Endodermal cell (in vitro differentiated cells): ENCODE data around the gene EPHB1. TPM values are rescaled to one million over a fixed set of nuclear protein-coding genes. Genes with fewer than 3 reads are reported as not detected.

Experiments
- DNase-seq: peaks from one replicate; pipeline ENCODE4 v3.0.0-alpha.2; 2017
- H3K27ac ChIP-seq: 2 replicates; pipeline ENCODE4 v1.5.1; 2013; ENCODE audit warnings: mild to moderate bottlenecking, low read depth, low read length, moderate library complexity
- H3K27me3 ChIP-seq: 2 replicates; pipeline ENCODE4 v1.6.1; 2013; ENCODE audit warnings: mild to moderate bottlenecking, low read length, moderate library complexity; ENCODE audit not compliant: insufficient read depth, control insufficient read depth, poor library complexity, severe bottlenecking
- H3K36me3 ChIP-seq: 2 replicates; pipeline ENCODE4 v1.7.0; 2013; ENCODE audit warnings: mild to moderate bottlenecking, low read length, moderate library complexity; ENCODE audit not compliant: control insufficient read depth, insufficient read depth
- H3K4me1 ChIP-seq: one replicate; pipeline ENCODE4 v1.7.0; 2013; ENCODE audit warnings: low read length; ENCODE audit not compliant: control insufficient read depth, insufficient read depth
- H3K4me3 ChIP-seq: 2 replicates; pipeline ENCODE4 v1.5.1; 2013; ENCODE audit warnings: mild to moderate bottlenecking, low read length, moderate library complexity
- H3K9ac ChIP-seq: 2 replicates; pipeline ENCODE4 v1.6.1; 2013; ENCODE audit warnings: mild to moderate bottlenecking, low read length, moderate library complexity; ENCODE audit not compliant: poor library complexity, severe bottlenecking; ENCODE audit errors: extremely low read depth
- H3K9me3 ChIP-seq: 2 replicates; pipeline ENCODE4 v1.6.1; 2013; ENCODE audit warnings: mild to moderate bottlenecking, low read length, moderate library complexity; ENCODE audit not compliant: control insufficient read depth
- H3K27ac Mint-ChIP-seq: 2 replicates; pipeline ENCODE4 v1.8.0; 2020; ENCODE audit warnings: mixed read lengths
- H3K27me3 Mint-ChIP-seq: 2 replicates; pipeline ENCODE4 v1.8.0; 2021; ENCODE audit warnings: mild to moderate bottlenecking, mixed read lengths; ENCODE audit not compliant: insufficient read depth
- H3K36me3 Mint-ChIP-seq: 2 replicates; pipeline ENCODE4 v1.8.0; 2020; ENCODE audit warnings: low read depth, mixed read lengths
- H3K4me1 Mint-ChIP-seq: 2 replicates; pipeline ENCODE4 v1.8.0; 2020; ENCODE audit warnings: mixed read lengths
- H3K4me3 Mint-ChIP-seq: 2 replicates; pipeline ENCODE4 v1.8.0; 2020; ENCODE audit warnings: mild to moderate bottlenecking, moderate library complexity, mixed read lengths
- H3K9me3 Mint-ChIP-seq: 2 replicates; pipeline ENCODE4 v1.8.0; 2020; ENCODE audit warnings: mild to moderate bottlenecking, mixed read lengths
- CTCF ChIP-seq: fragments of 200-600 bp; sonication (generic); conservative IDR thresholded peaks from 2 replicates; pipeline ENCODE4 v1.5.0; 2021; ENCODE audit warnings: antibody characterized with exemption, mild to moderate bottlenecking
- WGBS, 2 experiments: methylation state at CpG; one replicate each; pipeline versions ENCODE4 v1.1.5 to v1.1.7; 2013; ENCODE audit warnings: missing lambda C conversion rate in 2 of 2, mixed read lengths in 1 of 2; ENCODE audit not compliant: insufficient coverage in 1 of 2, insufficient read length in 1 of 2; 5-methylcytosine and 5-hydroxymethylcytosine counted together
- total RNA-seq, 2 donors: library from RNA; stranded (reverse); fragmentation: NEBNext Ultra II Directional in 1 of 2; extraction: Animal tissue kit (Norgen Biotek cat#: 25700) in 1 of 2; gene quantifications; 2 replicates in 1 of 2; 3 replicates in 1 of 2; pipeline ENCODE4 v1.2.1, GENCODE V29; 2021

EPHB1 gene
- total RNA-seq, 2 donors from 2014 or later = 2.9 to 3.6 TPM

- Histone ChIP-seq H3K9ac (peak overlapping the region; percentile 60), H3K36me3 (no peaks in the 10 kb centered on the region), H3K27me3 (peaks cover 26% of the 10 kb centered on the region), H3K4me3 (no peak overlapping the region), H3K27ac (no peak overlapping the region), H3K4me1 (peaks cover 15% of the 10 kb centered on the region), H3K9me3 (no peaks in the 10 kb centered on the region)
- no peak overlapping the region for H3K4me3 Mint-ChIP-seq
- H3K27me3 Mint-ChIP-seq = peaks cover 32% of the 10 kb centered on the region
- no peak for TF ChIP-seq CTCF
- 74 to 76% methylated on average over 2 of the region's 2 CpGs for WGBS, 2 experiments
- peak; percentile 68 for DNase-seq
- H3K9me3 Mint-ChIP-seq = peaks cover 5% of the 10 kb centered on the region
- peaks cover 30% of the 10 kb centered on the region for H3K4me1 Mint-ChIP-seq
- H3K36me3 Mint-ChIP-seq = peaks cover 2% of the 10 kb centered on the region
- peak overlapping the region; percentile 91 for H3K27ac Mint-ChIP-seq
These were observed 465.0 kb downstream of the EPHB1 start for GRCh38 chr3:135260025-135260424.

GRCh38 chr3:135261214-135261775, 466.2 kb downstream of the EPHB1 start:
- no peak for TF ChIP-seq CTCF
- Mint-ChIP-seq H3K36me3 (peaks cover 2% of the 10 kb centered on the region), H3K27ac (no peak overlapping the region), H3K4me1 (peaks cover 30% of the 10 kb centered on the region), H3K27me3 (peaks cover 42% of the 10 kb centered on the region), H3K9me3 (peaks cover 2% of the 10 kb centered on the region), H3K4me3 (no peak overlapping the region)
- DNase-seq = no peak
- Histone ChIP-seq H3K27ac (no peak overlapping the region), H3K4me1 (peaks cover 15% of the 10 kb centered on the region), H3K36me3 (no peaks in the 10 kb centered on the region), H3K4me3 (no peak overlapping the region), H3K9ac (no peak overlapping the region), H3K9me3 (no peaks in the 10 kb centered on the region), H3K27me3 (peaks cover 38% of the 10 kb centered on the region)
- WGBS, 2 experiments = 92 to 95% methylated on average over 4 to 6 of the region's 6 CpGs

GRCh38 chr3:135261916-135262315, 466.9 kb downstream of the EPHB1 start:
- no peak overlapping the region for H3K4me3 Mint-ChIP-seq
- peaks cover 15% of the 10 kb centered on the region for H3K4me1 ChIP-seq
- H3K4me1 Mint-ChIP-seq = peaks cover 30% of the 10 kb centered on the region
- H3K36me3 Mint-ChIP-seq = peaks cover 2% of the 10 kb centered on the region
- H3K9ac ChIP-seq = no peak overlapping the region
- H3K27ac Mint-ChIP-seq = no peak overlapping the region
- no peak overlapping the region for H3K27ac ChIP-seq
- H3K27me3 Mint-ChIP-seq = peaks cover 45% of the 10 kb centered on the region
- 83% methylated on average over 1 of the region's 1 CpG; no CpG with 5 or more reads in 1 of the 2 experiments for WGBS, 2 experiments
- no peaks in the 10 kb centered on the region for H3K36me3 ChIP-seq
- no peak for TF ChIP-seq CTCF
- no peaks in the 10 kb centered on the region for H3K9me3 ChIP-seq
- H3K4me3 ChIP-seq = no peak overlapping the region
- peaks cover 2% of the 10 kb centered on the region for H3K9me3 Mint-ChIP-seq
- no peak for DNase-seq
- H3K27me3 ChIP-seq = peaks cover 42% of the 10 kb centered on the region
